GM19372 (cell line): ENCODE results near the gene METTL4.
"Not testable (repeated sequence)": the region's sequence is repeated elsewhere in the genome, so short reads cannot be mapped to it uniquely, and the experiment has no call there.

ENCODE experiments used
- ATAC-seq: cut with Tn5 transposase; IDR thresholded peaks from one replicate; pipeline ENCODE4 v1.9.1; 2021; ENCODE audit warnings: mild to moderate bottlenecking, low read depth, moderate library complexity; ENCODE audit not compliant: unreplicated experiment

METTL4 gene

DNA sequence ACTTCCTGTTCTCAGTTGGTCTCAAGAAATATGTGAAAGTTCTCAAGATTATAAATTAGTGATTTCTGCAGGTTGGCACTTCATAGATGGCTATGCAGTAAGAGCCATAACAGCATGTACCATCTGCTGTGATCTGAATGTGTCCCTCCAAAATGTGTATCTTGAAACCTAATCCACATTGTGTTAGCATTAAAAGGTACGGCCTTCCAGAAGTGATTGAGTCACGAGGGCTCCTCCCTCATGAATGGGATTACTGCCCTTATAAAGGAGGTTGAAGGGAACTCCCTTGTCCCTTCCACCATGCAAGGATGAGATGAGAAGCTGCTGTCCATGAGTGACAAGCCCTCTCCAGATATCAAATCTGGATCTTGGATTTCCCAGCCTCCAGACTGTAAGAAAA is 45.0 kb downstream of the METTL4 start:
- no peak for ATAC-seq

DNA sequence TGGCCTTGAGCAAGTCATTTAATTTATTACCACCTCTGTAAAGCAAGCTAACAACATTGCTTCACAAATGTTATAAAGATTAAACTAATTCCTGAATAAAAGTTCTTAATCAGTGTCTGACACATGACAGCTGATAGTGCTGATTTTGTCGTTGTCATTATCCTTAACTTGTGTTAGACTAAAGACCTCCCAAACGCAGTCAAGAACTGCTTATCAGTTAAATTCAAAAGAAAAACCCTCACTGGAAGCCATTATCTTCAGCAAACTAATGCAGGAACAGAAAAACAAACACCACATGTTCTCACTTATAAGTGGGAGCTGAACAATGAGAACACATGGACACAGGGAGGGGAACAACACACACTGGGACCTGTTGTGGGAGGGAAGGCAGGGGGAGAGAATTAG is 46.5 kb downstream of the METTL4 start:
- not testable (repeated sequence) for ATAC-seq

DNA sequence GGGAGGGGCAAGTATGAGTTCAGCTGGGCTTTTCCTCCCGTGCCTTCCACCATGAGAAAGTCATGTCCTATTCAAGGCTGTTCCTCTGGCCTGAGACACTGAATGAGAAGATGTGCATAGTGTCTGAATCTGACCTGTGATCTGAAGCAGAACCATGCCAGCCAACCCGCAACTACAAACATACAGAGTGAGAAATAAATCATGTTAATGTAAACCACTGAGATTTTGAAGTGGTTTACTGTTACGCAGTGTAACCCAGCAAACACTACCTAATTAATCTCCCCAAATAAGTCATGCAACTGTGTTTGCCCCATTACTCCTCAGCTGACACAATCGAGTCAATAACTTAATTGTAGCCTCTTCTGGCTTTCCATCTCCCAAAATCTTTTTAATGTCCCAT is 49.2 kb downstream of the METTL4 start:
- ATAC-seq: no peak

DNA sequence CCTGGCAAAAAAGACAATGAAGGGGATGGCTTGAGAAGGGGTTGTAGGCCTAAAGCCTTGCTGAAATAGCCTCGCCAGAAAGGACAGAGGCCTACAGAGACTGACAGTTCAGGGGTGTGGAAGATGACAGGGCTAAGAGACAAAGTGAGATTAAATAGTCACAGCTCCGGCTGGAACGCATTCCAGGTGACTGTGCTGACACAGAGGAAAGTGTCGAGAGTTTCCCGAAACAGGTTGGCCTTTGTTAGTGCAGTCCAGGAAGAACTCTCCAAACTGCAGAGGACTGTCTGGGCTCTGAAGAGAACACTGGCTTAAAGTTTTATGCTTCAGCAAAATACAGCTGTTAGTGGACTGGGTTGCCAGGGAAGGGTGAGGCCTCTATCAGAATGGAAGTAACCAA is 52.8 kb downstream of the METTL4 start:
- ATAC-seq: no peak

DNA sequence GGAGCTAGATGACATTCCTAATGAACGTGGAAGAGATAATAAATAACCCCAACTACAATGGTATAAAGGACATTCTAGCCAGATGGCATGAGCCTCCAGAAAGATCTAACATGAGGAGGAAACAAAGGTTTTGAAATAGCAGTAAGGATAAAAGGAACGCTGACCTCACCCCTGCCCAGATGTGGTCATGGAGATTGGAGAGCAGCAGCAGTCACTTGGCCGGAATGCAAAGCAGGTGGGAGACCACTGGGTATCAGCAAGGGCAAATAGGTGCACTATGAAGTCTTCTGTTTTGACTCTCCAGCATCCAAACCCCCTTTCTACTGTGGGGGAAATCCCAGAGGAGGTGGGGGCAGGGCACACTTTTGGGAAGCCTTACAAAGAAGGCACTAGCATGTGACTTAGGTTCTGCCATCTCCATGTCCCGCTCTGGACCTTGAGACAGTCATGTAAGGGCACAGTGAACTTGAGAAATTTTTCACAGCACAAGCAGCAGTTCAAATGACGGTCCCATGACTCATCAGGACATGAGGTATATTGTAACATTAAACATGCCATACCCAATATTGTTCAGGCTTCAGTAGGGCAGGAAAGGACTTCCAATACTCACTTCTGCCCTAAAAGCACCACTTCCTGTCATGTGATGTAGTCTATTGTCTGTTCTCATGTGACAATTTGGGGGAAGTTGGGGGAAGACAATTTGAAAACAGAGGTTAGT is 55.2 kb downstream of the METTL4 start:
- no peak for ATAC-seq

DNA sequence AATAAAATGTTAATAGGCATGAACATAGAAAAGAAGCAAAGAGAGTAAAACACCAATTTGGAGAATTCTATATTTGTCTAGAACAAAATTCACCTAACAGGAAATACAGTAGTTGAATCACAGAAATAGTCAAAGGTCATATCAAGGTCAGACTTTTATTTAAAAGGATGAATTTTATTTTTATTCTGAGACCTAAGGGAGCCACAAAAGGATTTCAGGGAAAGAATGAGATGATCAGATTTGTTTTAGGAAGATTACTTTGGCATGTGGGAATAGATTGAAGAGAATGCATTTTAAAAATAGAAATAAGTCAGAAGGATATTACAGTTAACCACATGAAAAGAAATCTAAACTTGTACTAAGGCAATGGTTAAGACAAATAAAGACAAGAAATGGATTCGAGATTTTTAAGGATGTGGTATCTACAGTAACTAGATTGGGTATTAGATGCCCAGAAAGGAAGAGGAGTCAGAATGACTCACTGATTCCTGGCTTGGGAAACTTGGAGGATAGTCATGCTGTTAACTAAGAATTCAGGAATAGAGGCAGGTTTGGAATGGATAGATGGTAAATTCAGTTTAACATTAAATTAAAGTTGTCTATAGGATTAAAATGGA is 56.0 kb downstream of the METTL4 start:
- no peak for ATAC-seq

DNA sequence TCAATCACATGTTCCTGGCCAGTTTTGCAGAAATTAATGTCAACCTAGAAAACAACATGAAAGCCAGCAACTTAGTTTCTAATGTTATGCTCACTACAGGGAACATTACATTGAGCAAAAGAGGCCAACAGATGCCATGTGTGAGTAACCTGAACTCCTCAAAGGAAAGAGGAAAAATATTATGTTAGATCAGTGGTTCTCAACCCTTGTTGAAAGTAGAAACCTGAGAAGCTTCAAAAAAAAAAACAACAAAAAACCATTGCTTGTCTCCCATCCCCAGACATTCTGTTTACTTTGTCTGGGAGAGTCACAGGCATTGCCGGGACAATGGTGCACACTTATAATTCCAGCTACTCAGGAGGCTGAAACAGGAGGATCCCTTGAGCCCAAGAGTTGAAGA is 57.7 kb downstream of the METTL4 start:
- no peak for ATAC-seq

DNA sequence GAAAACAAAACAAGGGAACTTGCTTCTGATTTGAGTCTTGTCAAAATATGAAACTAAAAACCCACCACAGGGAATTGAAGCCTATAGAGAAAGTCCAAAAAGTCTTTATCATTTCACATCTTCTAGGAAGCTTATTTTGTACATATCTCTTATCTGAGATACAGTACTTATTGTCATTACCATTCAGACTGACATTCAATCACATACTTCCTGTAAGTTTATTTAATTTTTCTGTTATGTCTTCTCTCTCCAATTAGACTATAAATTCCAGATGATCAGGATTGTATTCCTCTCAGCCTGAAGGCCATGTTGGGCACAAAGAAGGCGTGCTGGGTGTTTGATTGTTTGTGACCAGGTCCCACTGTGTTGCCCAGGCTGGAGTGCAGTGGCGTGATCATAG is 59.2 kb downstream of the METTL4 start:
- ATAC-seq: no peak

DNA sequence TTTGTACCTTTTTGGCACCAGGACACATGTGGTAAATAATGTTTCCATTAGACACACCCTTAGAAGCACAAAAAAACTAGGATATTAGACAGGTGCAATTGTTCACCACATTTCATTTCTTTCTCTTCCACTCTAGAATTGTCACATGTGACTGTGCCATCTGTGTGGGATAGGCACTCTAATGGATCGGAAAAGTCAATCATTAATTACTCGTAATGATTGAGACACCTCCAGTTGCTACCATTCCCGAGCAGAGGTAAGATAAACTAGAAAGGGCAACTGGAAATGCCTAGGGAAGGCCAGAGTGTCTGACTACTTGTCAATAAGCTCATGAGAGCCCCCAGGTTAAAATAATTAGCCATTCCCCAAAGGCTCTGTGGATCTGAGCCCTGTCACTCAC is 59.9 kb downstream of the METTL4 start:
- ATAC-seq: no peak

DNA sequence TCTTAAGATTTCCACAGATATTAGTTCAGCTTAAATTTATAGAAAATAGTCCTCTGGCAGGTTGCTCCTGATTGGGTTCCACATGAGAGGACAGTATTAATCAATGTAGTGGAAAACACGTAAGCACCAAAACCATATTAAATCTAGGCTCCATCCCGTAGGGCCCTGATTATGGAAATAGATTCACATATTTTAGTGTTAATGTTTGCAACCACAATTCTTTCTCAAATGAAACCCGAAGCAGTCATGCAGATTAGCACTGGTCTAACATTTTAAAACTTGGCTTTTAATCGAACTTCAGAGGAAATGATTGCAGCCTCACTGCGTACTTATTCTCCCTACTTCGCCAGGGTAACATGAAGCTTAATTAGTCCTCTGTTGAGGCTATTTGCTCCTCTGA is 60.9 kb downstream of the METTL4 start:
- no peak for ATAC-seq

DNA sequence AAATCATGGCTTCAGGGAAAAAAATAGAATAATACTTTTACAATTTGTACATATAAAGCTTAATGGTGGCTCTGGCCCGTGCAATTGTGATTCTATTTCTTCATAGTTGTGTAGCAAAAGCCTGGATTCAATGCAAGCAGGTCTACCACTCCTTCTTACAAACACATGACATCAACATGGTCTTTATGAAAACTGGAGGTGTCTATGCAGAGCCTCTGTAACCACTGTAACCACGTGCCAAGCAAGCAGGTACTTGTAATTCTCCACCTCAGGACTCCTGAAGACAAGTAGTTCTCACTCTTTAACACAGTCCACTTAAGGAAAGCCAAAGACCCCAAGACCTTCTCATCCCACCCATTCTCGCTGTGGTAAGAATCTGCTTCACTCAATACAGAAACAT is 62.6 kb downstream of the METTL4 start:
- no peak for ATAC-seq

DNA sequence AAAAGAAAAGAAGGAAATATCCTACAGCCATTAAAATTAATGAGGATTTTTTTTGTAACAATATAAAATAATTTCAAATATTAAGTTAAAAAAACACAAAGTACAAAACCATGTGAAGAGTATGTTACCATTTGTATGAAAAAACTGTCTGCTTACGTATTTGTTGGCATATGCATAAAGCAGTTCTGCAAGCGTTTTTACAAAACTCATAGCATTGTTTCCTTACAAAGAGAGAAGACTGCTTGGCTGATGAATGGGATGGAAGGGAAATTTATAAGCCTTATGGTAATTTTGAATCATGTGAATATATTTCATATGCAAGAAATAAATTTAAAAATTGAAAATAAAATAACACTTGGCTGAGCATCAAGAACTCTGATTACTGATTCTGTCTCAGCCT is 63.1 kb downstream of the METTL4 start:
- no peak for ATAC-seq

DNA sequence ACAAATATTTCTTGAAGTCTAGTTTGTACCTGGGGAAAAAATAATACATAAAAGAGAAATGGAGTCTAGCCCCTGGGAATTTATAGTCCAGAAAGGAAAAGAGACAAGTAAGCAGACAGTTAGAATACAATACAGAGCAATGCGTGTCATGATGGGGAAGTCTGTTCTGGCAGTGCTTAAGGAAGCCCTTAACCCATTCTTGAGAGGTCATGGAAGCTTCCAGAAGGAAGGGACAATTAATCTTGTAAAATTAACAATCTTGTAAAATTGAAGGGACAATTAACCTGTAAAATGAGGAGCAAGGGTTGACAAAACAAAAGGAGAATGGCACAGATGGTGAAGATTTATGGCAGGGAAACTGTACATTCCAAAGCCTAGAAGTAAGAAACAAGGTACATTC is 66.7 kb downstream of the METTL4 start:
- ATAC-seq: no peak

DNA sequence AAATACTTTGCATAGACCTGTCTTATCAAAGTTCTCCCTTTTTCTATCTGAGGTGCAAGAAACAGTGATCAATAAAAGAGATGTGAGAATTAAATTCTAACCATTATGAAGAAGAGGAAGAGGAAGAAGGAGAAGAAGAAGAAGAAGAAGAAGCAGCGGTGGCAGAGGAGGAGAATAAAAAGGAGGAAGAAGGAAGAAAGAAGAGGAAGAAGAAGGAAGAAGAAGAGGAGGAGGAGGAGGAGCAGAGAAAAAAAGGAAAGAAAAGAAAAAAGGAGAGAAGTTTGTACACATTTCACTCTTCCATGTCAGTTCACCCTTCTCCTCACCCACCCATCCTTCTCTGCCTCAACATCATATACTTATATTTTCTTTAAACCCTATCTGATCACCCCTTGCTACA is 68.4 kb downstream of the METTL4 start:
- ATAC-seq: no peak

DNA sequence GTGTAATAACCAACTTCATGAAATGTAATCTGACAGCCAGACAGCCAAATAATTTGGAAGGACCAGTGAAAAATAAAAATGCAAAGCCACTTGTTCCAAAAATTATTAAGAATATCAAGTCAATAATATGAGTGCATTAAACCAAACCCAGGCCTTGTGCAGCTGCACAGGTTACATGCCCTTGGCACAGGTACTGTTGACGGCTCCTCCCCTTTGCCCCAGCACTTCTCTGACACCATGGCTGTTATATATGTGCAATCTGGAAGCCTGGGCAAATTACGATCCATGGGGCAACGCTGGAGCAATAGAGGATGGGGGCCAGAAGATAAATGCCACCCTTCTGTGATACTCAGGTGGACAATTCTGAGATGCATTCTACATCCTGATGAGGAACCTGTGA is 68.9 kb downstream of the METTL4 start:
- no peak for ATAC-seq

DNA sequence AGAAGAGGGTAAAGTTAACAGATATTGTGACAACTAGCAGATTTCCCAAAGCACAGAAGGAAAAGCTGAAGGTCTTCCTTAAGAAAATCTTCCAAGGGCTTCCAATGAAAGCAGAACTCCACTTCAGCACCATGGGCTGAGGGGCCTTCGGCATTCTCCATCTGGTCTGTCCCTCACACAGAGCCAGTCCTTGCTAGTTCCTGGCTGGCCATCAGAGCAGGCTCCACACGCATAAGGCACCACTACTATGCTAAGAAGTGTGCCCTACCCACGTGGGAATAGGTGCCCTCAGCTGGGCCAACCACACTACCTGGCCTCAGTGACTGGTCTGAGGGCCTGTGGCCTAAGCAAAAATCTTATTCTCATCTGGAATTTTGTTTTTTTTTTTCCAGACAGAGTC is 73.5 kb downstream of the METTL4 start:
- ATAC-seq: no peak

DNA sequence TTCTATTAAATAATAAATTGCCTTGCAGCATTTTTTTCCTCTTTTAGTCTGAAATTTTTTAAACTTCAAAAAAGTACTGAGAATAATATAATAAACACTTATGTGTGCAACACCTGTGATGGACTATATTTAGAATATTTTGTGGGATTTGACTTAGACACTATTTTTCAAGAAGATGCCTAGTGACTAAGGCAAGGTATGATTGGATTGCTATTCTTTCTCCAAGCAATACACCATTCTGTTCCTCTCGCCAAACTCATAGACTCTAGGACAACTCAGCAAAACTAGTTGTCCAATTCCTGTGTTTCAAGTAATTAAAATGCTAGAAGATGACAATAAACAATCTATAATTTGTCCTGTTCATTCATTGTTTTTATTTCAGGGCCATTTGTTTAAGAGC is 75.9 kb downstream of the METTL4 start:
- no peak for ATAC-seq

DNA sequence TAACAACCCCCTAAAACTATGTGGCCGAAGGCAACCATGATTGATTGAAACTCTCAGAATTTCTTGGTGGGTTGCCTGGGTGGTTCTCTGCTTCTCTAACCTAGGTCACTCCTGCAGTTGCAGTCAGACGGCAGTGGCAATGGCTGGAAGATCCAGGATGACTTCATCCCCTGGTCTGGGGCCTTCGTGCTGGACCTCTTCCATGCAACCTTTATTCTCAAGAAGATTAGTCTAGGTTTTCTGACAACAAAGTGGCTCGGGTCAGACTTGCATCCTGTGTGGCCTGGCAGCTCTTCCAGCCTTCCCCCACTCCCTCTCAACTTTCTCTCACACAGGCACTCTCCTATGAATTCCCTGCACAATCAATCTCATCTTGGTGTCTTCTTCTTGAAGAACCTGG is 76.4 kb downstream of the METTL4 start:
- ATAC-seq: no peak
